ENCODE data around the gene SPEG. TPM values are rescaled to one million over a fixed set of nuclear protein-coding genes. Genes with fewer than 3 reads are reported as not detected.

The SPEG gene
- total RNA-seq, 2 experiments from 2014 or later: 0.46 TPM; not detected in 1

GRCh38 chr2:219508971-219509779, 74.5 kb downstream of the SPEG start:
- intact Hi-C loops (cut with micrococcal nuclease; ENCODE audit: unreplicated experiment): no loop called here
- H3K4me3 ChIP-seq (ENCODE audit: low read depth, low read length, poor library complexity, severe bottlenecking): no peak overlapping the region

GRCh38 chr2:219509780-219510511, 75.3 kb downstream of the SPEG start:
- Histone ChIP-seq H3K9me2 (ENCODE audit: insufficient read depth, low read length) (no peaks in the 10 kb centered on the region), H3K27ac (ENCODE audit: low read depth, low read length, poor library complexity, severe bottlenecking) (no peak overlapping the region), H3K4me2 (ENCODE audit: low read length) (no peak overlapping the region), H3K79me2 (ENCODE audit: insufficient read depth, low read depth, low read length) (no peaks in the 10 kb centered on the region), H3K4me3 (ENCODE audit: low read depth, low read length, poor library complexity, severe bottlenecking) (no peak overlapping the region), H3K9me3 (ENCODE audit: low read length) (no peaks in the 10 kb centered on the region), H3K36me3 (ENCODE audit: insufficient read depth, low read length) (no peaks in the 10 kb centered on the region), H2AFZ (ENCODE audit: low read length) (no peak overlapping the region), H3K4me1 (ENCODE audit: insufficient read depth, low read length, poor library complexity, severe bottlenecking) (peaks cover 10% of the 10 kb centered on the region), H4K20me1 (ENCODE audit: insufficient read depth, low read length) (no peaks in the 10 kb centered on the region)
- peak; percentile 71 for TF ChIP-seq CTCF (conservative IDR thresholded peaks at IDR 0.05; ENCODE audit: low read length)
- TF ChIP-seq EZH2phosphoT487 (IDR thresholded peaks at IDR 0.05; ENCODE audit: borderline replicate concordance, low read depth, low read length): no peak
- peak; percentile 40 for DNase-seq (ENCODE audit: low spot score)
- no TSS peak for BruUV-seq (replicated peaks)
- ChIA-PET CTCF (ENCODE audit: unreplicated experiment) (interaction anchor here (0.6 kb wide), 1 partner anchor 20 kb away, joined by 4 read pairs; no protein-coding TSS in a partner anchor), POLR2A (interaction anchor here (0.7 kb wide), 1 partner anchor 1677 kb away, joined by 3 read pairs; no protein-coding TSS in a partner anchor)
- intact Hi-C loops (cut with micrococcal nuclease; ENCODE audit: unreplicated experiment): no loop called here

More at GRCh38 chr2:219508971-219509779, 74.5 kb downstream of the SPEG start:
- Histone ChIP-seq H3K27ac (ENCODE audit: low read depth, low read length, poor library complexity, severe bottlenecking) (no peak overlapping the region), H3K36me3 (ENCODE audit: insufficient read depth, low read length) (no peaks in the 10 kb centered on the region), H3K9me3 (ENCODE audit: low read length) (no peaks in the 10 kb centered on the region), H4K20me1 (ENCODE audit: insufficient read depth, low read length) (no peaks in the 10 kb centered on the region), H2AFZ (ENCODE audit: low read length) (no peak overlapping the region), H3K4me1 (ENCODE audit: insufficient read depth, low read length, poor library complexity, severe bottlenecking) (peaks cover 10% of the 10 kb centered on the region), H3K9me2 (ENCODE audit: insufficient read depth, low read length) (no peaks in the 10 kb centered on the region), H3K4me2 (ENCODE audit: low read length) (no peak overlapping the region), H3K79me2 (ENCODE audit: insufficient read depth, low read depth, low read length) (no peaks in the 10 kb centered on the region)
- no peak for DNase-seq (ENCODE audit: low spot score)
- ChIA-PET POLR2A (no interaction called here), CTCF (ENCODE audit: unreplicated experiment) (interaction anchor here (0.6 kb wide), 1 partner anchor 88 kb away, joined by 5 read pairs; no protein-coding TSS in a partner anchor)
- no TSS peak for BruUV-seq (replicated peaks)
- TF ChIP-seq EZH2phosphoT487 (IDR thresholded peaks at IDR 0.05; ENCODE audit: borderline replicate concordance, low read depth, low read length) (no peak), CTCF (conservative IDR thresholded peaks at IDR 0.05; ENCODE audit: low read length) (no peak)
